T-cell (primary cell): ENCODE results near the gene TBC1D3B. TPM values are rescaled to one million over a fixed set of nuclear protein-coding genes. Genes with fewer than 3 reads are reported as not detected.

Experiments
- ATAC-seq, 4 experiments: fragments of 200-7000 bp in 3 of 4; fragments of 150-1000 bp in 1 of 4; cut with Tn5 transposase; replicated peaks in 1 of 4; 1 replicate in 3 of 4; 2 replicates in 1 of 4; pipeline ENCODE4 v1.10.0; 2021; ENCODE audit warnings: moderate library complexity in 3 of 4, mild to moderate bottlenecking in 2 of 4, moderate number of reproducible peaks in 1 of 4
- CTCF ChIA-PET, 2 donors: fragments of 300-600 bp; sonication (Branson Sonifier 250); formaldehyde crosslinking; loops; one replicate each; lab custom pipeline; 2022; ENCODE audit warnings: antibody characterized with exemption in 2 of 2; lab: Charles Lee
- POLR2A ChIA-PET, 2 donors: fragments of 300-600 bp; sonication (Branson Sonifier 250); formaldehyde crosslinking; loops; one replicate each; lab custom pipeline; 2022; ENCODE audit warnings: antibody characterized with exemption in 2 of 2; lab: Charles Lee
- DNase-seq, 35 experiments: peaks; one replicate each; pipeline versions ENCODE4 v3.0.0 to v3.0.0-alpha.2; 2013 to 2023
- H3K27ac ChIP-seq: one replicate; pipeline ENCODE4 v1.5.1; 2013; ENCODE audit warnings: low read length
- H3K27me3 ChIP-seq, 2 experiments: replicated peaks in 1 of 2; 1 replicate in 1 of 2; 2 replicates in 1 of 2; pipeline versions ENCODE4 v1.6.1 to v1.7.0; 2013; ENCODE audit warnings: low read length in 1 of 2, mixed read lengths in 1 of 2; ENCODE audit not compliant: control insufficient read depth in 2 of 2, insufficient read depth in 2 of 2; ENCODE audit errors: extremely low read depth in 1 of 2
- H3K36me3 ChIP-seq, 2 donors: 1 replicate in 1 of 2; 2 replicates in 1 of 2; pipeline versions ENCODE4 v1.6.1 to v1.7.0; 2013; ENCODE audit warnings: low read length in 1 of 2; ENCODE audit not compliant: control insufficient read depth in 2 of 2, insufficient read depth in 1 of 2; ENCODE audit errors: extremely low read depth in 1 of 2
- H3K4me1 ChIP-seq, 2 experiments: 1 replicate in 1 of 2; 2 replicates in 1 of 2; pipeline versions ENCODE4 v1.6.1 to v1.7.0; 2013; ENCODE audit warnings: low read length in 2 of 2, mixed read lengths in 1 of 2; ENCODE audit not compliant: insufficient read depth in 2 of 2, control insufficient read depth in 1 of 2; ENCODE audit errors: extremely low read depth in 1 of 2
- H3K4me3 ChIP-seq, 2 donors: 1 replicate in 1 of 2; 2 replicates in 1 of 2; pipeline versions ENCODE4 v1.5.1 to v1.7.0; 2013; ENCODE audit warnings: mild to moderate bottlenecking in 2 of 2, low read length in 1 of 2, moderate library complexity in 1 of 2; ENCODE audit not compliant: control insufficient read depth in 1 of 2; ENCODE audit errors: extremely low read depth in 1 of 2
- H3K9me3 ChIP-seq: 2 replicates; pipeline ENCODE4 v1.7.0; 2013
- H3K27ac Mint-ChIP-seq, 2 donors: one replicate each; pipeline ENCODE4 v1.8.0; 2020 to 2021; ENCODE audit warnings: mild to moderate bottlenecking in 2 of 2, mixed read lengths in 2 of 2
- H3K27me3 Mint-ChIP-seq, 2 donors: one replicate each; pipeline ENCODE4 v1.8.0; 2021 to 2022; ENCODE audit warnings: mixed read lengths in 2 of 2
- H3K36me3 Mint-ChIP-seq: one replicate; pipeline ENCODE4 v1.8.0; 2021; ENCODE audit warnings: mixed read lengths
- H3K4me1 Mint-ChIP-seq, 3 donors: one replicate each; pipeline ENCODE4 v1.8.0; 2020 to 2022; ENCODE audit warnings: mixed read lengths in 3 of 3, mild to moderate bottlenecking in 1 of 3
- H3K4me3 Mint-ChIP-seq, 3 donors: one replicate each; pipeline ENCODE4 v1.8.0; 2020 to 2022; ENCODE audit warnings: mild to moderate bottlenecking in 3 of 3, mixed read lengths in 3 of 3, moderate library complexity in 3 of 3
- H3K9me3 Mint-ChIP-seq, 3 donors: one replicate each; pipeline ENCODE4 v1.8.0; 2020 to 2022; ENCODE audit warnings: mixed read lengths in 3 of 3
- WGBS: methylation state at CpG from one replicate; pipeline ENCODE4 v1.1.5; 2013; ENCODE audit warnings: missing lambda C conversion rate; ENCODE audit not compliant: insufficient coverage; 5-methylcytosine and 5-hydroxymethylcytosine counted together
- total RNA-seq, 35 experiments: library from RNA in 6 of 35; stranded (reverse) in 6 of 35; fragments of 120-200 nt in 1 of 35; gene quantifications; one replicate each; pipeline versions ENCODE4 v1.2.1 to v1.2.4 and lab custom pipeline; 2013 to 2026

TBC1D3B gene
- total RNA-seq, 5 donors from 2014 or later (not counting 1 experiment from before 2014, with no cell fraction given): 6.1 to 13.7 (median 12.2) TPM

GRCh38 chr17:36144014-36144413 is 32.4 kb downstream of the TBC1D3B start:
- WGBS: 80% methylated on average over 1 of the region's 2 CpGs
- no peak for ATAC-seq
- CTCF ChIA-PET: no interaction called here

GRCh38 chr17:36142806-36143205 is 33.6 kb downstream of the TBC1D3B start:
- Histone ChIP-seq H3K9me3 (no peaks in the 10 kb centered on the region), H3K36me3 (no peaks in the 10 kb centered on the region), H3K4me3 (no peak overlapping the region), H3K27ac (no peak overlapping the region), H3K4me1 (peaks cover 0 to 3% of the 10 kb centered on the region in 2 experiments), H3K27me3 (no peaks in the 10 kb centered on the region)
- H3K27ac Mint-ChIP-seq: no peak overlapping the region
- no peaks in the 10 kb centered on the region for H3K4me1 Mint-ChIP-seq
- peaks cover 5 to 6% of the 10 kb centered on the region in 2 donors for H3K27me3 Mint-ChIP-seq
- ATAC-seq (no peak), DNase-seq (no peak)
- ChIA-PET POLR2A (no interaction called here), CTCF (interaction anchor here in 1 of 2 donors (0.9 kb wide), 1 partner anchor 173 kb away, joined by 3 read pairs; no protein-coding TSS in a partner anchor)
- no peaks in the 10 kb centered on the region for H3K36me3 Mint-ChIP-seq
- no peaks in the 10 kb centered on the region for H3K9me3 Mint-ChIP-seq
- no peak overlapping the region for H3K4me3 Mint-ChIP-seq
- WGBS: no CpG with 5 or more reads among the region's 8 CpGs

More at GRCh38 chr17:36144014-36144413, 32.4 kb downstream of the TBC1D3B start:
- H3K4me1 Mint-ChIP-seq: peaks cover 0 to 4% (median 3%) of the 10 kb centered on the region in 3 donors
- POLR2A ChIA-PET: no interaction called here
- Histone ChIP-seq H3K36me3 (no peaks in the 10 kb centered on the region), H3K27me3 (no peaks in the 10 kb centered on the region), H3K27ac (no peak overlapping the region), H3K9me3 (no peaks in the 10 kb centered on the region), H3K4me1 (peaks cover 0 to 3% of the 10 kb centered on the region in 2 experiments), H3K4me3 (no peak overlapping the region)
- peaks cover 4 to 10% of the 10 kb centered on the region in 2 donors for H3K27me3 Mint-ChIP-seq
- no peak overlapping the region for H3K4me3 Mint-ChIP-seq
- DNase-seq: no peak
- H3K27ac Mint-ChIP-seq: no peak overlapping the region
- no peaks in the 10 kb centered on the region for H3K36me3 Mint-ChIP-seq
- H3K9me3 Mint-ChIP-seq: no peaks in the 10 kb centered on the region

GRCh38 chr17:36142235-36142634 is 34.2 kb downstream of the TBC1D3B start:
- H3K27me3 Mint-ChIP-seq: peaks cover 6 to 7% of the 10 kb centered on the region in 2 donors
- no peak for ATAC-seq
- H3K4me3 ChIP-seq: no peak overlapping the region
- no peak for DNase-seq
- H3K27ac ChIP-seq: no peak overlapping the region
- ChIA-PET POLR2A (no interaction called here), CTCF (no interaction called here)
- H3K9me3 Mint-ChIP-seq: no peaks in the 10 kb centered on the region
- H3K36me3 Mint-ChIP-seq: no peaks in the 10 kb centered on the region
- no peak overlapping the region for H3K27ac Mint-ChIP-seq
- no peaks in the 10 kb centered on the region for H3K4me1 ChIP-seq
- no peaks in the 10 kb centered on the region for H3K36me3 ChIP-seq
- H3K9me3 ChIP-seq: no peaks in the 10 kb centered on the region
- H3K27me3 ChIP-seq: no peaks in the 10 kb centered on the region
- H3K4me1 Mint-ChIP-seq: no peaks in the 10 kb centered on the region
- H3K4me3 Mint-ChIP-seq: no peak overlapping the region

- Mint-ChIP-seq H3K9me3 (no peaks in the 10 kb centered on the region), H3K27me3 (peaks cover 15 to 36% of the 10 kb centered on the region in 2 donors), H3K4me1 (no peaks in the 10 kb centered on the region), H3K27ac (no peak overlapping the region), H3K4me3 (no peak overlapping the region), H3K36me3 (no peaks in the 10 kb centered on the region)
- no peak for ATAC-seq
- H3K4me3 ChIP-seq: no peak overlapping the region
- H3K27ac ChIP-seq: no peak overlapping the region
- no peaks in the 10 kb centered on the region for H3K27me3 ChIP-seq
- no peaks in the 10 kb centered on the region for H3K4me1 ChIP-seq
- no peaks in the 10 kb centered on the region for H3K36me3 ChIP-seq
- DNase-seq: no peak
- no CpG with 5 or more reads among the region's 1 CpG for WGBS
- H3K9me3 ChIP-seq: no peaks in the 10 kb centered on the region
- CTCF ChIA-PET: interaction anchor here in 1 of 2 donors (0.5 kb wide), 1 partner anchor 1370 kb away, joined by 3 read pairs; no protein-coding TSS in a partner anchor
- POLR2A ChIA-PET: no interaction called here
Measured at GRCh38 chr17:36136439-36136838, 40.0 kb downstream of the TBC1D3B start.

- H3K27me3 Mint-ChIP-seq: peaks cover 16 to 36% of the 10 kb centered on the region in 2 donors
- no peak overlapping the region for H3K4me3 Mint-ChIP-seq
- no peaks in the 10 kb centered on the region for H3K9me3 Mint-ChIP-seq
- H3K4me1 Mint-ChIP-seq: no peaks in the 10 kb centered on the region
- Histone ChIP-seq H3K27me3 (no peaks in the 10 kb centered on the region), H3K4me3 (no peak overlapping the region), H3K9me3 (no peaks in the 10 kb centered on the region), H3K27ac (no peak overlapping the region), H3K36me3 (no peaks in the 10 kb centered on the region), H3K4me1 (no peaks in the 10 kb centered on the region)
- WGBS: 71% methylated on average over 1 of the region's 1 CpG
- ATAC-seq: no peak
- DNase-seq: no peak
- no peaks in the 10 kb centered on the region for H3K36me3 Mint-ChIP-seq
- POLR2A ChIA-PET: no interaction called here
- no peak overlapping the region for H3K27ac Mint-ChIP-seq
- CTCF ChIA-PET: no interaction called here
Measured at GRCh38 chr17:36136036-36136435, 40.4 kb downstream of the TBC1D3B start.

GRCh38 chr17:36135465-36135864 is 41.0 kb downstream of the TBC1D3B start:
- no peaks in the 10 kb centered on the region for H3K27me3 ChIP-seq
- 93% methylated on average over 2 of the region's 4 CpGs for WGBS
- DNase-seq: no peak
- H3K4me1 ChIP-seq: no peaks in the 10 kb centered on the region
- ATAC-seq: no peak
- no peaks in the 10 kb centered on the region for H3K36me3 ChIP-seq
- no peak overlapping the region for H3K27ac Mint-ChIP-seq
- no peak overlapping the region for H3K27ac ChIP-seq
- ChIA-PET CTCF (interaction anchor here in 1 of 2 donors (0.6 kb wide), 1 partner anchor 13 kb away, joined by 3 read pairs; no protein-coding TSS in a partner anchor), POLR2A (no interaction called here)
- no peaks in the 10 kb centered on the region for H3K4me1 Mint-ChIP-seq
- no peak overlapping the region for H3K4me3 Mint-ChIP-seq
- H3K36me3 Mint-ChIP-seq: no peaks in the 10 kb centered on the region
- H3K4me3 ChIP-seq: no peak overlapping the region
- peaks cover 18 to 36% of the 10 kb centered on the region in 2 donors for H3K27me3 Mint-ChIP-seq
- H3K9me3 ChIP-seq: no peaks in the 10 kb centered on the region
- no peaks in the 10 kb centered on the region for H3K9me3 Mint-ChIP-seq
